ENCODE results near the gene ZCCHC2.

The ZCCHC2 gene

DNA sequence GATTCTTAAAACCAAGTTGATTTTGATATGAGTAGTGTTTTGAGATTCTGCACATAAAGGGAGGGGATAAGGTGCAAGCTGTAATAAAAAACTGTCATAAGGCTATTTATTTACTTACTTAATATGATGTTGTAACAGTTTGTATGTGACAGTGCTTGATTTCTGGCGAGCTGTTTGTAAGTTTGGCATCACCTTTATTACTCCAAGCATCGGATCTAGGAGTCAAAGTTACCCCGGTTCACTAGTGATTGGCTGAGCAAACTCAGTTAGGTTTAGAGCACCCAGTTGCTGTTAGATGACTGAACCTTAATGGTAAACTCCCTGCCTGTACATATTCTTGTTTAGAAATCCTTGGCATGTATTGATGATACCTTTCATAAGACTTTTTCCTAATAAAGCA, 16.1 kb downstream of the ZCCHC2 start:
- TF ChIP-seq, protein P1, sequence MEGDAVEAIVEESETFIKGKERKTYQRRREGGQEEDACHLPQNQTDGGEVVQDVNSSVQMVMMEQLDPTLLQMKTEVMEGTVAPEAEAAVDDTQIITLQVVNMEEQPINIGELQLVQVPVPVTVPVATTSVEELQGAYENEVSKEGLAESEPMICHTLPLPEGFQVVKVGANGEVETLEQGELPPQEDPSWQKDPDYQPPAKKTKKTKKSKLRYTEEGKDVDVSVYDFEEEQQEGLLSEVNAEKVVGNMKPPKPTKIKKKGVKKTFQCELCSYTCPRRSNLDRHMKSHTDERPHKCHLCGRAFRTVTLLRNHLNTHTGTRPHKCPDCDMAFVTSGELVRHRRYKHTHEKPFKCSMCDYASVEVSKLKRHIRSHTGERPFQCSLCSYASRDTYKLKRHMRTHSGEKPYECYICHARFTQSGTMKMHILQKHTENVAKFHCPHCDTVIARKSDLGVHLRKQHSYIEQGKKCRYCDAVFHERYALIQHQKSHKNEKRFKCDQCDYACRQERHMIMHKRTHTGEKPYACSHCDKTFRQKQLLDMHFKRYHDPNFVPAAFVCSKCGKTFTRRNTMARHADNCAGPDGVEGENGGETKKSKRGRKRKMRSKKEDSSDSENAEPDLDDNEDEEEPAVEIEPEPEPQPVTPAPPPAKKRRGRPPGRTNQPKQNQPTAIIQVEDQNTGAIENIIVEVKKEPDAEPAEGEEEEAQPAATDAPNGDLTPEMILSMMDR (IDR thresholded peaks at IDR 0.05), result no peak
- H3K4me1 ChIP-seq (ENCODE audit: control insufficient read depth in 1 of 2, insufficient read depth in 1 of 2, low read depth in 1 of 2, low read length in 1 of 2), result no peaks in the 10 kb centered on the region
- no peaks in the 10 kb centered on the region for H3K9me3 ChIP-seq
- no peaks in the 10 kb centered on the region for H3K27me3 ChIP-seq
- no peak overlapping the region for H3K27ac ChIP-seq
- H3K4me3 ChIP-seq (ENCODE audit: low read depth in 1 of 2, low read length in 1 of 2), result no peak overlapping the region
- H3K36me3 ChIP-seq, result peaks cover 41% of the 10 kb centered on the region

DNA sequence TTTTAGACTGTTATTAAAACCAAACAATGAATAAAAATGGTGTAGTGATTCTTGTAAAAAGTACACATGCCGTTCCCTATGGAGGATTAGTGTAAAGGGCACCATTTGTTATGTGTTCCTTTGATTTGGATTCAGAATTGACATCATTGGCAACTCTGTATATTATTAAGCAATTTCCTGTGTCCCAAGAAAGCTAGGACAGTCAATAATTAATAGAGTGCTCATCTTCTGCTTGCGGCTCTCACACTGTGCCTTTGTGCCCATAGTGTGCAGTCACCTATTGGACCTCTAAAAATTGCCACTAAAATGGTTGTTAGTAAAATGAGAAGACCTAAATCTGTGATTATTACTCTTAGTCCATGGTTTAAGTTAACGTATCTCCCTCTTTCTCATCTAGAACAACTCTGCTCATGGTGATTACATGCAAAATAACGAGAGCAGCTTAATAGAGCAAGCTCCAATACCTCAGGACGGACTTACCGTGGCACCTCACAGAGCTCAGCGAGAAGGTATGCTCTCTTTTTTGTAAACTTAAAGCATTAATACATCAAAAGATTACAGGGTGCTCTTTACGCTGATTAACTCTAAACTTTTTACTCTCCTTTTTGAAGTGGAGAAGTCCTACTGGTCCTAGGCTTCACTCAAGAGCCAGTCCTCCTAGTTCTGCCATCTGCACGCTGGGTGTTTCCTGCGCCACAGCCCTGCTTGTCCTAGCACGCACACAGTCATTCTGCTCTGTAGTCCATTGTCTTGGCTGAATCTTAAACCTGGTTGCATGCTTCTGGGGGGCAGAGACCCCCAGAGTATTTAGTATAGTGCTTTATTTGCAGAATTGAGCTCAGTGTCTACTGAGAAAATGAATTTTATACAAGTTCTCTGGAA, 16.7 kb downstream of the ZCCHC2 start:
- Histone ChIP-seq H3K27me3 (no peaks in the 10 kb centered on the region), H3K36me3 (peaks cover 47% of the 10 kb centered on the region), H3K4me1 (ENCODE audit: control insufficient read depth in 1 of 2, insufficient read depth in 1 of 2, low read depth in 1 of 2, low read length in 1 of 2) (no peaks in the 10 kb centered on the region), H3K4me3 (ENCODE audit: low read depth in 1 of 2, low read length in 1 of 2) (no peak overlapping the region), H3K9me3 (no peaks in the 10 kb centered on the region), H3K27ac (no peak overlapping the region)
- TF ChIP-seq, protein P1 (IDR thresholded peaks at IDR 0.05), result no peak

DNA sequence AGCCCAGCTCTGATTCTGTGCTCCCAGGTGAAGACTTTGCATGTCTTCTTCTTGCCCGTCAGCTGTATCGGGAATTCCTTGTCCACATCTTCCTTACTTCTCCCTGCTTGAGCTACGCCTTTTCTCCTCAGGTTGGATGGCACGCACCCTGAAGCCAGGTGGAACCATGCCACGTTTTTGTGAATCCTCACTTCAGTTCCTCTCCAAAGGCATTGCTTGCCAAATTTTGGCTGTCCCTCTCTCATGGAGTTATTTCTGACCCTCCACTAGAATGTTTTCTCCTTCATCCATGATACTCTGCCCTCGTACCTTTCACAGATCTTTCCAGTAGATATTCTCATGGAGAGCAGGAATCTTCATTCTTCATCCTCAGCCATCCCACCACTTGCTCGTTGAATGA, 20.2 kb downstream of the ZCCHC2 start:
- TF ChIP-seq, protein P1 (IDR thresholded peaks at IDR 0.05), result no peak
- H3K27ac ChIP-seq, result no peak overlapping the region
- no peaks in the 10 kb centered on the region for H3K9me3 ChIP-seq
- H3K4me1 ChIP-seq (ENCODE audit: control insufficient read depth in 1 of 2, insufficient read depth in 1 of 2, low read depth in 1 of 2, low read length in 1 of 2), result no peaks in the 10 kb centered on the region
- peaks cover 75% of the 10 kb centered on the region for H3K36me3 ChIP-seq
- no peak overlapping the region for H3K4me3 ChIP-seq (ENCODE audit: low read depth in 1 of 2, low read length in 1 of 2)
- H3K27me3 ChIP-seq, result no peaks in the 10 kb centered on the region

DNA sequence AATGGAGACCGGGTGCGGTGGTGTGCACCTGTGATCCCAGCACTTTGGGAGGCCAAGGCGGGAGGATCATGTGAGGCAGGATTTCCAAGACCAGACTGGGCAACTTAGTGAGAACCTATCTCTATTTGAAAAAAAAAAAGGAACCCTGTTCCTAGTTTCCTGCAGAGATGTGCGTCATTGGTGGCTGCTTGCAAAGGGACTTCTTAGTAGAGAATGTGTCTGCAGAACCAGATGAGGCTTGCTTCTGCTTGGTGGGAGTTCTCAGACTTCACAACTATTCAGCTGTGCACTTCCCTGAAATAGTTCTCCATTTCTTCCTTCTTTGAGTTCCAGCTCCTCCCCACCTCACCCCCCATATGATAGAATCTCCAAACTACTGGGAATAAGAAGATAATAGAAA, 22.3 kb downstream of the ZCCHC2 start:
- H3K9me3 ChIP-seq, result no peaks in the 10 kb centered on the region
- H3K36me3 ChIP-seq, result peaks cover 82% of the 10 kb centered on the region
- no peak overlapping the region for H3K4me3 ChIP-seq (ENCODE audit: low read depth in 1 of 2, low read length in 1 of 2)
- TF ChIP-seq, protein P1 (IDR thresholded peaks at IDR 0.05), result no peak
- no peak overlapping the region for H3K27ac ChIP-seq
- H3K4me1 ChIP-seq (ENCODE audit: control insufficient read depth in 1 of 2, insufficient read depth in 1 of 2, low read depth in 1 of 2, low read length in 1 of 2), result no peaks in the 10 kb centered on the region
- no peaks in the 10 kb centered on the region for H3K27me3 ChIP-seq

DNA sequence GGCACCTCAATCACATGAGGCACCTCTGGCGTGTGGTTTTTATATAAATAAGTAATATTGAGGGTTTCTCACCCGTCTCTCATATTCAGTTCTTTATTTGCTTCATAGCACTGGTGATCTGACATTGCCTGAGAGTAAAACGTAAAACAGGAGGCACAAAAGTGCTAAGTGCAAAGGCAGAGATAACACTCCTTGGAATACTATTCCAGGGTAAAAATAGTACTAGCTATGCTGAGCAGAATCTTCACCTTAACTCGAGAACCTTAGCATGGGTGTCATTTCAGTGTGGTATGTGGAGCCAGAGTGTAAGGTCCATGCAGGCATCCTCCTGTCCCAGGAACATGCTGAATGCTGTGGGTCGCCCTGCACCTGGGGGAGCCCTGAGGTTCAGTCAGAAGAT, 26.9 kb downstream of the ZCCHC2 start:
- no peak overlapping the region for H3K27ac ChIP-seq
- H3K9me3 ChIP-seq, result no peaks in the 10 kb centered on the region
- TF ChIP-seq, protein P1 (IDR thresholded peaks at IDR 0.05), result no peak
- H3K4me3 ChIP-seq (ENCODE audit: low read depth in 1 of 2, low read length in 1 of 2), result no peak overlapping the region
- peaks cover 69% of the 10 kb centered on the region for H3K36me3 ChIP-seq
- H3K27me3 ChIP-seq, result no peaks in the 10 kb centered on the region
- no peaks in the 10 kb centered on the region for H3K4me1 ChIP-seq (ENCODE audit: control insufficient read depth in 1 of 2, insufficient read depth in 1 of 2, low read depth in 1 of 2, low read length in 1 of 2)

Measured in neutrophil (primary cell).